Astrocyte of the spinal cord (primary cell): ENCODE measurements around the gene HOXA7.

ENCODE experiments used
- DNase-seq: peaks from one replicate; pipeline ENCODE4 v3.0.0; 2011; ENCODE audit warnings: low read depth, low spot score
- H3K4me3 ChIP-seq: 2 replicates; pipeline ENCODE4 v1.5.1; 2011; ENCODE audit warnings: low read depth, mild to moderate bottlenecking, low read length, moderate library complexity
- in situ Hi-C: cut with HindIII; loops from 2 replicates; pipeline ENCODE4 v1.10.0; 2017; ENCODE audit warnings: low sequenced_read_pairs
- TF ChIP-seq, protein P1 (sequence below): IDR thresholded peaks from 2 replicates; pipeline ENCODE4 v1.5.1; 2012; ENCODE audit warnings: low read depth, mild to moderate bottlenecking, low read length, inconsistent platforms

HOXA7 gene

DNA sequence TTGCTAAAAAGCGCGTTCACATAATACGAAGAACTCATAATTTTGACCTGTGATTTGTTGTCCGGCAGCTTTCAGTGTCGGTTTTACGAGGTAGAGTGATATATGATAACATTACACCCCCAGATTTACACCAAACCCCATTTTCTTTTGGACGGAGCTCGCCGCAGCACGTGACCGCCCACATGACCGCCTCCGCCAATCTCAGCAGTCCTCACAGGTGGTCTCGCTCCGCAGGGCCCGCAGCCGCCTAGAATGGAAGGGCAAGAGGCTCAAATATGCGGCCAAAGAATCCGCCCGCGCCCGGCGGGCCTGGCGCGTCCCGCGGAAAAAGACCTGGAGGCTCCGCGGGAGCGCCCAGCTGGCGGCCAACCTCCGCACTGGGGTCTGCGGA, at the start of gene HOXA7:
Gene HOXA7 (minus strand): TSS at position 168 of the 391 bp plus-strand sequence. CDS start 130 bp downstream, at position 38.
- DNase-seq, result peak; percentile 82
- H3K4me3 ChIP-seq, result peak within 1 kb of the TSS; percentile 55
- in situ Hi-C loops, result loop anchor here (25.0 kb wide), 1 partner anchor 769 kb away; no protein-coding TSS in a partner anchor
- TF ChIP-seq, protein P1, sequence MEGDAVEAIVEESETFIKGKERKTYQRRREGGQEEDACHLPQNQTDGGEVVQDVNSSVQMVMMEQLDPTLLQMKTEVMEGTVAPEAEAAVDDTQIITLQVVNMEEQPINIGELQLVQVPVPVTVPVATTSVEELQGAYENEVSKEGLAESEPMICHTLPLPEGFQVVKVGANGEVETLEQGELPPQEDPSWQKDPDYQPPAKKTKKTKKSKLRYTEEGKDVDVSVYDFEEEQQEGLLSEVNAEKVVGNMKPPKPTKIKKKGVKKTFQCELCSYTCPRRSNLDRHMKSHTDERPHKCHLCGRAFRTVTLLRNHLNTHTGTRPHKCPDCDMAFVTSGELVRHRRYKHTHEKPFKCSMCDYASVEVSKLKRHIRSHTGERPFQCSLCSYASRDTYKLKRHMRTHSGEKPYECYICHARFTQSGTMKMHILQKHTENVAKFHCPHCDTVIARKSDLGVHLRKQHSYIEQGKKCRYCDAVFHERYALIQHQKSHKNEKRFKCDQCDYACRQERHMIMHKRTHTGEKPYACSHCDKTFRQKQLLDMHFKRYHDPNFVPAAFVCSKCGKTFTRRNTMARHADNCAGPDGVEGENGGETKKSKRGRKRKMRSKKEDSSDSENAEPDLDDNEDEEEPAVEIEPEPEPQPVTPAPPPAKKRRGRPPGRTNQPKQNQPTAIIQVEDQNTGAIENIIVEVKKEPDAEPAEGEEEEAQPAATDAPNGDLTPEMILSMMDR, result no peak

GRCh38 chr7:27205325-27206280, 49.1 kb upstream of the HOXA7 start:
- DNase-seq, result no peak
- in situ Hi-C loops, result no loop called here
- no peak overlapping the region for H3K4me3 ChIP-seq
- TF ChIP-seq, protein P1, result no peak

DNA sequence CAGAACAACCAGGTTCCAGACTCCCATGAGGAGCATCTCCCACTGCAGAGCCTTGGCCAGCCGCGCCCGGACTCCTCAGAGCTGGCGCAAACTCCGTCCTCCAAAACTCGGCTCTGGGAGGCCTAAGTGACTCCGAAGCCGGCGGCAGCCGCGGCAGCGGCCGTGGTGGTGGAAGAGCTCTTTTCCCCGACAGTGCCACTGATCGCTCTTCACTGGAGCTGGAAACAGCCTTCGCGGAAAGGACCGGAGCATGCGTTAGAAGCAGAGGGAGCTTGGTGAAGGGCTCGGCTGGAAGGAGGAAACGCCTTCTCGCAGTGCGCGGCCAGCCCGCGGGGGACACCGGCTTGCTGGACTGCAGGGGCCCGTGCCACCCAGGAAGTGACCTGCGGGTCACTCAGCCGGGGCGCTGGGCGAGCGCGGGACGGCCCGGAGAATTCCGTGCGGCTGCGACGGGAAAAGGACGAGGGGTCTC, 48.4 kb upstream of the HOXA7 start:
- DNase-seq, result no peak
- TF ChIP-seq, protein P1, result no peak
- in situ Hi-C loops, result no loop called here
- H3K4me3 ChIP-seq, result no peak overlapping the region

DNA sequence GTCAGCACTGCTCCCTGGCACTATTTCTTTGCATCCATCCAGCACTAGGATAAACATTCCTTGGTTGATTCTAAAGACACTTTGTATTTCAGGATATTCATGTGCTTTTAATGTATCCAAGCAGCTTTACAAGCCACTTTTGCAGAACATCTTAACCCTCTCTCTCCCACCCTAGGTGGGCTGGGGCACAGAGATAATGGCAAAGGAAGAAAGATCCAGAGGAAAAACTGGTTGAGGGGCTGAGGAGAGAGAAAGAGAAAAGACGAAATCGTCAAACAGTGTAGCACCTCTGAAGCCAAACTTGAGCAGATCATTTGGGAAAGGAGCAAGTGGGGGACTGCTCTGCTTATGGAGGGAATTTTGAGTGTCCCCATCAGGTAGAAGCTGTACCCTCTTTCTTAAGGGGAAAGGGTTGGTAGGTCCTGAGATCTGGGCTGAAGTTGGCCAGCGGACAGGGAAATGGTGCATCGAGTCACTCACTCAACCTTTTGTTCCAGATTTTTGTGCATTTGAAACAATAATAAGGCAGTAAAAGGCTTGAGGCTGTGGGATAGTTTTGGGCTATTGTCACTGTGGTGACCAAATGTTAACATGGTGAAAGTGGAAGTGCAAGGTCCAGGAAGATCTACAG, 47.6 kb upstream of the HOXA7 start:
- no peak overlapping the region for H3K4me3 ChIP-seq
- TF ChIP-seq, protein P1, result no peak
- no peak for DNase-seq
- in situ Hi-C loops, result no loop called here

DNA sequence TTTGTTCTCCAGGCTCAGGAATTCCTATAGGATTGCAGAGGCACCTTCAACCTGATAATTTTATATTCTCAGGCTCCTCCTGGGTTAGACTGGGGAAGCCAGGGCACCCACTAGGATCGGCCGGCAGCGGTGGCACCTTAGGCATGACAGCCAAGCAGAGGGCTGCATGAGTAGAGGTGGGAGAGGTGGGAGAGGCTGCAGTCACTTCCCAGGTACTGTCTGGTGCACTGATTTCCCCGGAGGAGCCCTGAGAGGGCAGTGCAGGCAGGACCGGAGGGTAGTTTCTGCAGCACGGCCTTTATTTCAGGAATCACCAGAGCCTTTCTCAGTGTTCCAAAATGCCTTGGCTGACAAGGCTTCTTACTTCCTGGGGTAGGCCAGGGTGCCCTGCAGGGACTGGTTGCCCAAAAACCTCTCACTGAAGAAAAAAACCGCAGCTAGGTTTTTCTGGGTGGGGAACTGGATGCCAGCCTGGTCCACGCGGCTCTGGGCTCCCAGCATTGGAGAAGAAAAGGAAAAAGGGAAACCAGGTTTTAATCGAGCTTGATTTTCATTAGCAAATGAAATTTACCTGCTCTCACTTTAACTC, 47.0 kb upstream of the HOXA7 start:
- TF ChIP-seq, protein P1, result no peak
- in situ Hi-C loops, result no loop called here
- DNase-seq, result no peak
- H3K4me3 ChIP-seq, result no peak overlapping the region

GRCh38 chr7:27202862-27203134, 46.3 kb upstream of the HOXA7 start:
- in situ Hi-C loops, result no loop called here
- no peak overlapping the region for H3K4me3 ChIP-seq
- DNase-seq, result no peak
- TF ChIP-seq, protein P1, result no peak
